Activated CD8-positive, alpha-beta T cell treated with anti-CD3 and anti-CD28 coated beads for 36 hours (primary cell): ENCODE results near the gene S100A1. TPM values are rescaled to one million over a fixed set of nuclear protein-coding genes. Genes with fewer than 3 reads are reported as not detected.
A peak's percentile ranks its signal among the peaks of the same experiment; 100 is the strongest.

Experiments used
- ATAC-seq: fragments of 200-7000 bp; cut with Tn5 transposase; one replicate; pipeline ENCODE4 v1.10.0; 2021; ENCODE audit warnings: mild to moderate bottlenecking, moderate library complexity
- CTCF ChIA-PET: fragments of 350-600 bp; sonication (Branson Sonifier 250); formaldehyde crosslinking; loops from one replicate; lab custom pipeline; 2021; ENCODE audit warnings: antibody characterized with exemption; lab: Charles Lee
- POLR2A ChIA-PET: fragments of 350-600 bp; sonication (Branson Sonifier 250); formaldehyde crosslinking; loops from one replicate; lab custom pipeline; 2021; ENCODE audit warnings: antibody characterized with exemption; lab: Charles Lee
- DNase-seq: peaks from one replicate; pipeline ENCODE4 v3.0.0-alpha.2; 2020
- H3K27ac Mint-ChIP-seq: one replicate; pipeline ENCODE4 v1.8.0; 2021; ENCODE audit warnings: mild to moderate bottlenecking, mixed read lengths
- H3K27me3 Mint-ChIP-seq: one replicate; pipeline ENCODE4 v1.8.0; 2021; ENCODE audit warnings: mixed read lengths
- H3K36me3 Mint-ChIP-seq: one replicate; pipeline ENCODE4 v1.8.0; 2021; ENCODE audit warnings: low read depth, mixed read lengths
- H3K4me1 Mint-ChIP-seq: one replicate; pipeline ENCODE4 v1.8.0; 2021; ENCODE audit warnings: low read depth, mixed read lengths
- H3K4me3 Mint-ChIP-seq: one replicate; pipeline ENCODE4 v1.8.0; 2021; ENCODE audit warnings: mild to moderate bottlenecking, moderate library complexity, mixed read lengths
- H3K9me3 Mint-ChIP-seq: one replicate; pipeline ENCODE4 v1.8.0; 2021; ENCODE audit warnings: mixed read lengths
- intact Hi-C: fragments of 100-400 bp; cut with micrococcal nuclease; formaldehyde crosslinking; loops from one replicate; pipeline ENCODE4 v1.10.0; 2022
- total RNA-seq, 2 experiments: library from RNA; stranded (reverse); gene quantifications; one replicate each; pipeline ENCODE4 v1.2.3, GENCODE V29; 2021
- TF ChIP-seq, protein P1 (sequence below): fragments of 200-600 bp; IDR thresholded peaks from one replicate; pipeline ENCODE4 v1.8.0; 2022; ENCODE audit warnings: antibody characterized with exemption, mild to moderate bottlenecking

Gene S100A1
- total RNA-seq, 2 experiments from 2014 or later, result not detected

DNA sequence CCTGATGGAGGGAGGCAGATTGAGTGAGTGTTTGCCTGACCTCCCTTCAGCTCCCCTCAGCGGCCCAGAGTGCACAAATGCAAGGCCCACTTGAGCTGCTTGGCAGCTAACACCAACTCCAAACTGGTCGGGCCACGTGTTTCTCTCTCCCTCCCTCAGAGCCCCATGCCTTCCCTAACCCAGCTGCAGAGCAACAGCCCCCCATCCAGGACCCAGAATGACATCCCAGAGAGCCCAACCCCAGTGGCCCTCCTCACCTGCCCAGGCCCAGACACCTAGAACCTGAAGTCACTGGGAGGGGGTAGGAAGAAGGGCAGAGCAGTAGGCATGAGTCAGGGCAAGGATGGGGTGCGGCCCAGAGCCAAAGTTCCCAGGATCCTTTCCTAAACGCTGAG lies 11.3 kb upstream of the S100A1 start:
- peaks cover 5% of the 10 kb centered on the region for H3K4me1 Mint-ChIP-seq
- no peak for ATAC-seq

DNA sequence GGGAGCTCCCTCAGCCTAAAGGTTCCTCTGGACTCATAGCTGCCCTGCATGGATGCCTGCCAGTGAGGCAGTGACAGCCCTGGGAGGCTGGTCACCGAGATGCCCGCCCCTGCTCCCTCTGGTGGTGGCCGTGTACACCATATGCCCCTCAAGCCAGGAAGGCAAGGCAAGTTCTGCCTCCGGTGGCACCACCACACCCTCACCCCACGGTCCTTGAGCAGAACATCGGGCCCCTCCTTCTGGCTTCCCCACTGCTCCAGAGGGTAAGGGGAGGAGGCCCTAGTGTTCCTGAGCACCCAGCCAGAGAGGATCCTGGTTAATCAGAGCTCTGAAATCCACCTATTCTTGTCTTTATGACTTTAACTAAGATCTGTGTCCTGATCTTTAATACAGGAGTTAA lies 10.6 kb upstream of the S100A1 start:
- intact Hi-C loops, result loop anchor here (2.0 kb wide), 1 partner anchor 107 kb away; no protein-coding TSS in a partner anchor
- DNase-seq, result peak; percentile 87
- H3K36me3 Mint-ChIP-seq, result no peaks in the 10 kb centered on the region
- TF ChIP-seq, protein P1, sequence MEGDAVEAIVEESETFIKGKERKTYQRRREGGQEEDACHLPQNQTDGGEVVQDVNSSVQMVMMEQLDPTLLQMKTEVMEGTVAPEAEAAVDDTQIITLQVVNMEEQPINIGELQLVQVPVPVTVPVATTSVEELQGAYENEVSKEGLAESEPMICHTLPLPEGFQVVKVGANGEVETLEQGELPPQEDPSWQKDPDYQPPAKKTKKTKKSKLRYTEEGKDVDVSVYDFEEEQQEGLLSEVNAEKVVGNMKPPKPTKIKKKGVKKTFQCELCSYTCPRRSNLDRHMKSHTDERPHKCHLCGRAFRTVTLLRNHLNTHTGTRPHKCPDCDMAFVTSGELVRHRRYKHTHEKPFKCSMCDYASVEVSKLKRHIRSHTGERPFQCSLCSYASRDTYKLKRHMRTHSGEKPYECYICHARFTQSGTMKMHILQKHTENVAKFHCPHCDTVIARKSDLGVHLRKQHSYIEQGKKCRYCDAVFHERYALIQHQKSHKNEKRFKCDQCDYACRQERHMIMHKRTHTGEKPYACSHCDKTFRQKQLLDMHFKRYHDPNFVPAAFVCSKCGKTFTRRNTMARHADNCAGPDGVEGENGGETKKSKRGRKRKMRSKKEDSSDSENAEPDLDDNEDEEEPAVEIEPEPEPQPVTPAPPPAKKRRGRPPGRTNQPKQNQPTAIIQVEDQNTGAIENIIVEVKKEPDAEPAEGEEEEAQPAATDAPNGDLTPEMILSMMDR, result peak; percentile 73
- H3K4me3 Mint-ChIP-seq, result no peak overlapping the region
- no peak overlapping the region for H3K27ac Mint-ChIP-seq
- H3K4me1 Mint-ChIP-seq, result peaks cover 5% of the 10 kb centered on the region
- ATAC-seq, result peak; percentile 96
- POLR2A ChIA-PET, result interaction anchor here (1.3 to 1.8 kb wide), 3 partner anchors 9 to 82 kb away, joined by 3 to 4 read pairs (median 4); partner anchors contain the start of gene S100A6
- no peaks in the 10 kb centered on the region for H3K9me3 Mint-ChIP-seq
- CTCF ChIA-PET, result interaction anchor here (0.7 to 8.0 kb wide), 22 partner anchors 11 to 129 kb away, joined by 3 to 88 read pairs (median 6); partner anchors contain the start of genes CHTOP, S100A1, S100A13 and S100A5
- H3K27me3 Mint-ChIP-seq, result no peaks in the 10 kb centered on the region

More for the DNA sequence above, 11.3 kb upstream of the S100A1 start:
- no peak overlapping the region for H3K27ac Mint-ChIP-seq
- DNase-seq, result no peak
- TF ChIP-seq, protein P1, result no peak
- ChIA-PET CTCF (interaction anchor here (0.7 to 8.0 kb wide), 17 partner anchors 12 to 115 kb away, joined by 3 to 88 read pairs (median 7); partner anchors contain the start of genes CHTOP, S100A1, S100A13 and S100A6), POLR2A (interaction anchor here (0.6 kb wide), 1 partner anchor 15 kb away, joined by 3 read pairs; no protein-coding TSS in a partner anchor)
- intact Hi-C loops, result loop anchor here (2.0 kb wide), 1 partner anchor 106 kb away; no protein-coding TSS in a partner anchor
- no peaks in the 10 kb centered on the region for H3K27me3 Mint-ChIP-seq
- no peaks in the 10 kb centered on the region for H3K36me3 Mint-ChIP-seq
- no peak overlapping the region for H3K4me3 Mint-ChIP-seq
- no peaks in the 10 kb centered on the region for H3K9me3 Mint-ChIP-seq

DNA sequence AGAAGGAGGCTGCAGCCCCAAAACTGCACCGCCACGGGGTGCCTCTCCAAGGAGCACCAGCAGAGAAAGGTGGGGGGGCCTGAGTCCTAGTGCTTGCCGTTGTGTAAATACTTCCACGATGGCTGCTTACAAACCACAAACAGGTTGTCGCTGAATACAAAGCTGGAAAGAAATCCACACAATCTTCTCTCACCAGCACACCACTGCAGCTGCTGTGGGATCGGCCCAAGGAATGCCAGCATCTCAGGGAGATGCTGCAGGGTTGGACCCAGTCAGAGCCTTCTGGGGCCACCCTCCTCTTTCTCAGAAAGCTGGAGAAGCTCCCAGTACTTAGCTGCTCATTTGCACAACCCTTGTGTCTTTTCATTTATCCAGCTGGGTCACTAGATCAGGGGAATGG lies 9.1 kb upstream of the S100A1 start:
- no peak for ATAC-seq
- H3K36me3 Mint-ChIP-seq, result no peaks in the 10 kb centered on the region
- no peak overlapping the region for H3K4me3 Mint-ChIP-seq
- TF ChIP-seq, protein P1, result no peak
- ChIA-PET POLR2A (interaction anchor here (0.7 to 1.8 kb wide), 4 partner anchors 21 to 98 kb away, joined by 3 to 4 read pairs (median 4); partner anchors contain the start of gene S100A6), CTCF (interaction anchor here (0.6 to 8.0 kb wide), 11 partner anchors 10 to 129 kb away, joined by 3 to 88 read pairs (median 10); partner anchors contain the start of genes S100A1 and S100A13)
- no peaks in the 10 kb centered on the region for H3K27me3 Mint-ChIP-seq
- intact Hi-C loops, result no loop called here
- DNase-seq, result no peak
- H3K9me3 Mint-ChIP-seq, result no peaks in the 10 kb centered on the region
- H3K27ac Mint-ChIP-seq, result no peak overlapping the region
- H3K4me1 Mint-ChIP-seq, result peaks cover 5% of the 10 kb centered on the region

DNA sequence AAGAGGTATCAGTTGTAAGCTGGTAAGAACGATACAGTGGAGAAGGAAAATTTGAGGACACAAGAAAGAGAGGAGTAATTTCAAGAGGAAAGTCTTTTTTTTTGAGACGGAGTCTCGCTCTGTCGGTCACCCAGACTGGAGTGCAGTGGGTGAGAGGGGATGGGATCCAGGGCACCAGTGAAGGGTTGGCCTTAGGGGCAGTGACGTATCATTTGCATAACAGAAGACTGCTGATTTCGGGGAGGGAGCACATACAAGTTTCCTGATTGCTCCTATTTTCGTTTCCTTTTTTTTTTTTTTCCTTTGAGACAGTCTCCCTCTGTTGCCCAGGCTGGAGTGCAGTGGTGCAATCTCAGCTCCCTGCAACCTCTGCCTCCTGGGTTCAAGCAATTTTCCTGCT lies 5.1 kb upstream of the S100A1 start:
- H3K27me3 Mint-ChIP-seq, result peaks cover 9% of the 10 kb centered on the region
- POLR2A ChIA-PET, result interaction anchor here (1.7 kb wide), 1 partner anchor 11 kb away, joined by 5 read pairs; the partner anchor contains the start of gene CHTOP
- ATAC-seq (no peak), DNase-seq (no peak)
- CTCF ChIA-PET, result no interaction called here
- no peak overlapping the region for H3K27ac Mint-ChIP-seq
- no peaks in the 10 kb centered on the region for H3K9me3 Mint-ChIP-seq
- TF ChIP-seq, protein P1, result no peak
- no peaks in the 10 kb centered on the region for H3K36me3 Mint-ChIP-seq
- H3K4me3 Mint-ChIP-seq, result no peak overlapping the region
- peaks cover 2% of the 10 kb centered on the region for H3K4me1 Mint-ChIP-seq
- intact Hi-C loops, result no loop called here

DNA sequence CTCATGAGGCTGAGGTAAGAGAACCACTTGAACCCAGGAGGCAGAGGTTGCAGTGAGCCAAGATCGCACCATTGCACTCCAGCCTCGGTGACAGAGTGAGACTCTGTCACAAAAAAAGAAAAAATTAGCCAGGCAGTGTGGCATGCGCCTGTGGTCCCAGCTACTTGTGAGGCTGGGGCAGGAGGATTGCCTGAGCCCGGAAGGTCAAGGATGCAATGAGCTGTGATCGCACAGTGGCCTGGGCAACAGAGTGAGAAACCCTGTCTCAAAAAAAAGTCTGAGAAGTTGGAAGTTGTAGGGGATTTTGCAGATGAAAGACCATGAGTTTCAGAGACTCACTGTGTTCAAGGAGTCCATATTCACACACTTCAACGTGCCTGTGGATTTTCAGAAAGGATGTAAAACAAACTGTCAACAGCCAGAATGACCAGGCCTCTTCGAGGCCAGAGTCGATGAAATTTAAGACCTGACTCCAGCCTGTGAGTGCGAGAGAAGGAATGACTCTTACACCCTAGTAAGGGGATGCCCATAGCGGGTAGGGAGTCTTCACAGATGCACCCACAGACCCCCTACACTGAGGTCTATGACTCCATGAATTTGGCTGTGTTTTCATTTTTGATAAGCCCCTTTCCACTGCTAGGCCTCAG lies 3.1 kb upstream of the S100A1 start:
- POLR2A ChIA-PET, result no interaction called here
- peaks cover 9% of the 10 kb centered on the region for H3K27me3 Mint-ChIP-seq
- TF ChIP-seq, protein P1, result no peak
- intact Hi-C loops, result no loop called here
- no peak overlapping the region for H3K4me3 Mint-ChIP-seq
- ATAC-seq (no peak), DNase-seq (no peak)
- no peak overlapping the region for H3K27ac Mint-ChIP-seq
- peaks cover 2% of the 10 kb centered on the region for H3K4me1 Mint-ChIP-seq
- H3K36me3 Mint-ChIP-seq, result no peaks in the 10 kb centered on the region
- CTCF ChIA-PET, result interaction anchor here (1.1 kb wide), 1 partner anchor 114 kb away, joined by 3 read pairs; no protein-coding TSS in a partner anchor
- H3K9me3 Mint-ChIP-seq, result no peaks in the 10 kb centered on the region
